ENCODE results near the gene YBX2.

The YBX2 gene

GRCh38 chr17:7284911-7285310 is 9.5 kb downstream of the YBX2 start:
- Histone ChIP-seq H3K4me1 (ENCODE audit: control insufficient read depth, insufficient read depth, low read length) (peaks cover 9% of the 10 kb centered on the region), H3K9me3 (ENCODE audit: control insufficient read depth, insufficient read depth, low read depth, low read length) (no peaks in the 10 kb centered on the region), H3K4me3 (ENCODE audit: low read depth, low read length) (no peak overlapping the region), H3K27ac (ENCODE audit: extremely low read depth, low read depth, low read length) (no peak overlapping the region), H3K36me3 (ENCODE audit: control insufficient read depth in 2 of 2, insufficient read depth in 1 of 2, low read length in 2 of 2) (no peaks in the 10 kb centered on the region)
- CTCF ChIA-PET: interaction anchor here (1.2 to 9.0 kb wide), 3 partner anchors 14 to 239 kb away, joined by 3 to 160 read pairs (median 6); no protein-coding TSS in a partner anchor
- POLR2A ChIA-PET: no interaction called here
- TF ChIP-seq, protein P1, sequence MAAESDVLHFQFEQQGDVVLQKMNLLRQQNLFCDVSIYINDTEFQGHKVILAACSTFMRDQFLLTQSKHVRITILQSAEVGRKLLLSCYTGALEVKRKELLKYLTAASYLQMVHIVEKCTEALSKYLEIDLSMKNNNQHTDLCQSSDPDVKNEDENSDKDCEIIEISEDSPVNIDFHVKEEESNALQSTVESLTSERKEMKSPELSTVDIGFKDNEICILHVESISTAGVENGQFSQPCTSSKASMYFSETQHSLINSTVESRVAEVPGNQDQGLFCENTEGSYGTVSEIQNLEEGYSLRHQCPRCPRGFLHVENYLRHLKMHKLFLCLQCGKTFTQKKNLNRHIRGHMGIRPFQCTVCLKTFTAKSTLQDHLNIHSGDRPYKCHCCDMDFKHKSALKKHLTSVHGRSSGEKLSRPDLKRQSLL (tag by site-specific recombination; IDR thresholded peaks at IDR 0.05): no peak
- TF ChIP-seq ZNF140 (tag by site-specific recombination; IDR thresholded peaks at IDR 0.05) (no peak), AEBP2 (tag by site-specific recombination; IDR thresholded peaks at IDR 0.05; ENCODE audit: borderline replicate concordance) (no peak), ZNF416 (tag by site-specific recombination; IDR thresholded peaks at IDR 0.05) (no peak), ZFP3 (tag by site-specific recombination; IDR thresholded peaks at IDR 0.05; ENCODE audit: low read depth) (no peak), HOXD13 (CRISPR knock-in tag; IDR thresholded peaks at IDR 0.05; ENCODE audit: borderline replicate concordance) (no peak), ZNF585B (tag by site-specific recombination; IDR thresholded peaks at IDR 0.05) (no peak), ZNF521 (tag by site-specific recombination; IDR thresholded peaks at IDR 0.05) (no peak), ZNF610 (tag by site-specific recombination; IDR thresholded peaks at IDR 0.05; ENCODE audit: borderline replicate concordance) (no peak), ZNF501 (tag by site-specific recombination; IDR thresholded peaks at IDR 0.05) (no peak), ZNF112 (tag by site-specific recombination; IDR thresholded peaks at IDR 0.05) (no peak), GLI2 (tag by site-specific recombination; IDR thresholded peaks at IDR 0.05; ENCODE audit: borderline replicate concordance, low read depth) (no peak), ZNF146 (tag by site-specific recombination; IDR thresholded peaks at IDR 0.05) (no peak), KLF8 (tag by site-specific recombination; IDR thresholded peaks at IDR 0.05) (no peak)

- H3K4me3 ChIP-seq (ENCODE audit: low read depth, low read length): no peak overlapping the region
- POLR2A ChIA-PET: no interaction called here
- H3K27ac ChIP-seq (ENCODE audit: extremely low read depth, low read depth, low read length): no peak overlapping the region
- TF ChIP-seq ZSCAN23 (tag by site-specific recombination; IDR thresholded peaks at IDR 0.05): no peak
- TF ChIP-seq ZNF514 (tag by site-specific recombination; IDR thresholded peaks at IDR 0.05): no peak
- TF ChIP-seq, protein P2, sequence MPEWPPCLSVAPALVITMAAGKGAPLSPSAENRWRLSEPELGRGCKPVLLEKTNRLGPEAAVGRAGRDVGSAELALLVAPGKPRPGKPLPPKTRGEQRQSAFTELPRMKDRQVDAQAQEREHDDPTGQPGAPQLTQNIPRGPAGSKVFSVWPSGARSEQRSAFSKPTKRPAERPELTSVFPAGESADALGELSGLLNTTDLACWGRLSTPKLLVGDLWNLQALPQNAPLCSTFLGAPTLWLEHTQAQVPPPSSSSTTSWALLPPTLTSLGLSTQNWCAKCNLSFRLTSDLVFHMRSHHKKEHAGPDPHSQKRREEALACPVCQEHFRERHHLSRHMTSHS (tag by site-specific recombination; IDR thresholded peaks at IDR 0.05): no peak
- TF ChIP-seq SP7 (tag by site-specific recombination; IDR thresholded peaks at IDR 0.05): no peak
- no peak for TF ChIP-seq ZBTB7A (tag by site-specific recombination; IDR thresholded peaks at IDR 0.05; ENCODE audit: low read depth)
- no peak for TF ChIP-seq ZNF518A (tag by site-specific recombination; conservative IDR thresholded peaks at IDR 0.05; ENCODE audit: low read depth)
- TF ChIP-seq ZNF2 (tag by site-specific recombination; IDR thresholded peaks at IDR 0.05): no peak
- no peak for TF ChIP-seq RBAK (tag by site-specific recombination; IDR thresholded peaks at IDR 0.05)
- no peak for TF ChIP-seq ZNF133 (tag by site-specific recombination; IDR thresholded peaks at IDR 0.05)
- no peak for TF ChIP-seq ZNF140 (tag by site-specific recombination; IDR thresholded peaks at IDR 0.05)
- no peak for TF ChIP-seq ZIC2 (tag by site-specific recombination; IDR thresholded peaks at IDR 0.05)
- TF ChIP-seq, protein P3, sequence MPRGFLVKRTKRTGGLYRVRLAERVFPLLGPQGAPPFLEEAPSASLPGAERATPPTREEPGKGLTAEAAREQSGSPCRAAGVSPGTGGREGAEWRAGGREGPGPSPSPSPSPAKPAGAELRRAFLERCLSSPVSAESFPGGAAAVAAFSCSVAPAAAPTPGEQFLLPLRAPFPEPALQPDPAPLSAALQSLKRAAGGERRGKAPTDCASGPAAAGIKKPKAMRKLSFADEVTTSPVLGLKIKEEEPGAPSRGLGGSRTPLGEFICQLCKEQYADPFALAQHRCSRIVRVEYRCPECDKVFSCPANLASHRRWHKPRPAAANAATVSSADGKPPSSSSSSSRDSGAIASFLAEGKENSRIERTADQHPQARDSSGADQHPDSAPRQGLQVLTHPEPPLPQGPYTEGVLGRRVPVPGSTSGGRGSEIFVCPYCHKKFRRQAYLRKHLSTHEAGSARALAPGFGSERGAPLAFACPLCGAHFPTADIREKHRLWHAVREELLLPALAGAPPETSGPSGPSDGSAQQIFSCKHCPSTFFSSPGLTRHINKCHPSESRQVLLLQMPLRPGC (tag by site-specific recombination; IDR thresholded peaks at IDR 0.05): no peak
- CTCF ChIA-PET: interaction anchor here (0.6 to 9.0 kb wide), 3 partner anchors 15 to 258 kb away, joined by 3 to 160 read pairs (median 3); no protein-coding TSS in a partner anchor
- H3K36me3 ChIP-seq (ENCODE audit: control insufficient read depth in 2 of 2, insufficient read depth in 1 of 2, low read length in 2 of 2): no peaks in the 10 kb centered on the region; a peak in 1 of 3 replicates
- H3K4me1 ChIP-seq (ENCODE audit: control insufficient read depth, insufficient read depth, low read length): peaks cover 9% of the 10 kb centered on the region
- no peaks in the 10 kb centered on the region for H3K9me3 ChIP-seq (ENCODE audit: control insufficient read depth, insufficient read depth, low read depth, low read length)
These were observed 10.8 kb downstream of the YBX2 start for GRCh38 chr17:7283471-7284216.

All from HEK293 (cell line).